ENCODE data around the gene SLC30A10. TPM values are rescaled to one million over a fixed set of nuclear protein-coding genes. Genes with fewer than 3 reads are reported as not detected.
"Not testable (repeated sequence)": the region's sequence is repeated elsewhere in the genome, so short reads cannot be mapped to it uniquely, and the experiment has no call there.

SLC30A10 gene
- polyA plus RNA-seq, 1 donor (not counting 4 experiments of a cell fraction or from before 2014, with no cell fraction given) = 0.03 TPM

DNA sequence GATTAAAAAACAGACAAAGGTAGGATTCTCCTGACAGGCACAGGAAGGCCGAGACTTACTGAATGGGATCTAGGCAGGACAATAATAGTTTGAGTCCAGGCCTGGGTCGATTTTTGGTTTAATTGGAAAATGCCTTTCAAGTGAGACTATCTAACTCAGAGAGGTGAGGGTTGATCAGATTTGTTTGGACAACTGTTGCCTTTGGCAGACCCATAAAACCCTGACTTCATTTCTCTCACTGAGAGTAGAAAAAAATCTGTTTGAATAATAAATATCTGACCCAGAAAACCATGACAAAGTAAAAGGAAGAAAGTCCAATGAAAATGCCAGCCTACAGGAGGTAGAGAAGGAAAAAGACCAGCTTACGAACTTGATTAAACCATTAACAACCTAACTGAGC lies 12.3 kb upstream of the SLC30A10 start:
- dilution Hi-C loops (cut with MboI; ENCODE audit: extremely low pct_ligation_motif_present, low sequenced_read_pairs) = no loop called here
- H2AFZ ChIP-seq (ENCODE audit: control insufficient read depth, low read length) = no peak overlapping the region
- H3K9ac ChIP-seq (ENCODE audit: control insufficient read depth, extremely low read depth, insufficient read depth, low read length) = no peak overlapping the region
- no peak overlapping the region for H3K4me3 ChIP-seq (ENCODE audit: control insufficient read depth in 2 of 3, extremely low read depth in 1 of 3, insufficient read depth in 2 of 3, low read depth in 1 of 3, low read length in 3 of 3)
- FAIRE-seq = no peak
- no peaks in the 10 kb centered on the region for H3K4me1 ChIP-seq (ENCODE audit: control insufficient read depth, extremely low read depth, insufficient read depth, low read length)
- no peaks in the 10 kb centered on the region for H3K9me1 ChIP-seq (ENCODE audit: control insufficient read depth, extremely low read depth, insufficient read depth, low read length)
- DNase-seq (ENCODE audit: low read depth, low spot score) = no peak
- no peak overlapping the region for H3K4me2 ChIP-seq (ENCODE audit: control insufficient read depth, extremely low read depth, insufficient read depth, low read depth, low read length)
- no peak overlapping the region for H3K27ac ChIP-seq (ENCODE audit: control insufficient read depth, insufficient read depth, low read length)
- H3K27me3 ChIP-seq (ENCODE audit: control insufficient read depth, extremely low read depth, insufficient read depth, low read length) = peaks cover 3% of the 10 kb centered on the region
- H3K79me2 ChIP-seq (ENCODE audit: control insufficient read depth, insufficient read depth, low read length) = no peaks in the 10 kb centered on the region
- H3K36me3 ChIP-seq (ENCODE audit: control insufficient read depth in 2 of 2, extremely low read depth in 1 of 2, insufficient read depth in 2 of 2, low read length in 2 of 2) = no peaks in the 10 kb centered on the region
- H3K9me3 ChIP-seq (ENCODE audit: control insufficient read depth, low read depth, low read length) = no peaks in the 10 kb centered on the region
- TF ChIP-seq EZH2 (IDR thresholded peaks at IDR 0.05; ENCODE audit: low read length) = no peak
- TF ChIP-seq, protein P1, sequence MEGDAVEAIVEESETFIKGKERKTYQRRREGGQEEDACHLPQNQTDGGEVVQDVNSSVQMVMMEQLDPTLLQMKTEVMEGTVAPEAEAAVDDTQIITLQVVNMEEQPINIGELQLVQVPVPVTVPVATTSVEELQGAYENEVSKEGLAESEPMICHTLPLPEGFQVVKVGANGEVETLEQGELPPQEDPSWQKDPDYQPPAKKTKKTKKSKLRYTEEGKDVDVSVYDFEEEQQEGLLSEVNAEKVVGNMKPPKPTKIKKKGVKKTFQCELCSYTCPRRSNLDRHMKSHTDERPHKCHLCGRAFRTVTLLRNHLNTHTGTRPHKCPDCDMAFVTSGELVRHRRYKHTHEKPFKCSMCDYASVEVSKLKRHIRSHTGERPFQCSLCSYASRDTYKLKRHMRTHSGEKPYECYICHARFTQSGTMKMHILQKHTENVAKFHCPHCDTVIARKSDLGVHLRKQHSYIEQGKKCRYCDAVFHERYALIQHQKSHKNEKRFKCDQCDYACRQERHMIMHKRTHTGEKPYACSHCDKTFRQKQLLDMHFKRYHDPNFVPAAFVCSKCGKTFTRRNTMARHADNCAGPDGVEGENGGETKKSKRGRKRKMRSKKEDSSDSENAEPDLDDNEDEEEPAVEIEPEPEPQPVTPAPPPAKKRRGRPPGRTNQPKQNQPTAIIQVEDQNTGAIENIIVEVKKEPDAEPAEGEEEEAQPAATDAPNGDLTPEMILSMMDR (optimal IDR thresholded peaks at IDR 0.05 in 1 of 3, IDR thresholded peaks at IDR 0.05 in 1 of 3, conservative IDR thresholded peaks at IDR 0.05 in 1 of 3; ENCODE audit: extremely low read depth in 1 of 3, insufficient read depth in 2 of 3, low read length in 3 of 3) = no peak
- H4K20me1 ChIP-seq (ENCODE audit: control insufficient read depth, extremely low read depth, insufficient read depth, low read length) = no peaks in the 10 kb centered on the region

DNA sequence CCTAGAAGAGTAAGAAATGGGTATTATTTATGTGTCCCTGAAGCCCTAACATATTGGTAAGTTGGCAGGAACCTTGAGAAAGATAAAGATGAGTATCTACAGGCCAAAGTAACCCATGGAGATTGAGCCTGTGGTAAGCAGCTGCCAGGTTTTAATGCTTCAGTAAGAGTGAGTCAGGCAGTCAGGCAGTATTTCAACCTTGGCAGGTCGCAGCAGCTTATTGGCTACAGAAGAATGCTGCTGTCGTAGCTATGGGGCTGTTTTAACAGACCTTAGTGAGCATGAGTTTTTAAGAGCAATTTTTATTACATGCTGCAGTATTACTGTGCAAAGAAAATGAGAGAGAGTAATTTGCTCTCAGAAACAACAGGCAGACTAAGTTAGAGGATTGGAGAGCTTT lies 10.3 kb upstream of the SLC30A10 start:
- H3K9ac ChIP-seq (ENCODE audit: control insufficient read depth, extremely low read depth, insufficient read depth, low read length) = no peak overlapping the region
- H3K9me1 ChIP-seq (ENCODE audit: control insufficient read depth, extremely low read depth, insufficient read depth, low read length) = no peaks in the 10 kb centered on the region
- no peak overlapping the region for H3K27ac ChIP-seq (ENCODE audit: control insufficient read depth, insufficient read depth, low read length)
- H3K4me3 ChIP-seq (ENCODE audit: control insufficient read depth in 2 of 3, extremely low read depth in 1 of 3, insufficient read depth in 2 of 3, low read depth in 1 of 3, low read length in 3 of 3) = no peak overlapping the region
- H3K79me2 ChIP-seq (ENCODE audit: control insufficient read depth, insufficient read depth, low read length) = no peaks in the 10 kb centered on the region
- DNase-seq (ENCODE audit: low read depth, low spot score) (no peak), FAIRE-seq (no peak)
- H3K4me1 ChIP-seq (ENCODE audit: control insufficient read depth, extremely low read depth, insufficient read depth, low read length) = no peaks in the 10 kb centered on the region
- no peak overlapping the region for H3K4me2 ChIP-seq (ENCODE audit: control insufficient read depth, extremely low read depth, insufficient read depth, low read depth, low read length)
- H2AFZ ChIP-seq (ENCODE audit: control insufficient read depth, low read length) = no peak overlapping the region
- dilution Hi-C loops (cut with MboI; ENCODE audit: extremely low pct_ligation_motif_present, low sequenced_read_pairs) = no loop called here
- H3K27me3 ChIP-seq (ENCODE audit: control insufficient read depth, extremely low read depth, insufficient read depth, low read length) = peaks cover 3% of the 10 kb centered on the region
- H3K36me3 ChIP-seq (ENCODE audit: control insufficient read depth in 2 of 2, extremely low read depth in 1 of 2, insufficient read depth in 2 of 2, low read length in 2 of 2) = no peaks in the 10 kb centered on the region
- H4K20me1 ChIP-seq (ENCODE audit: control insufficient read depth, extremely low read depth, insufficient read depth, low read length) = no peaks in the 10 kb centered on the region
- H3K9me3 ChIP-seq (ENCODE audit: control insufficient read depth, low read depth, low read length) = no peaks in the 10 kb centered on the region
- no peak for TF ChIP-seq EZH2 (IDR thresholded peaks at IDR 0.05; ENCODE audit: low read length)
- TF ChIP-seq, protein P1 (optimal IDR thresholded peaks at IDR 0.05 in 1 of 3, IDR thresholded peaks at IDR 0.05 in 1 of 3, conservative IDR thresholded peaks at IDR 0.05 in 1 of 3; ENCODE audit: extremely low read depth in 1 of 3, insufficient read depth in 2 of 3, low read length in 3 of 3) = no peak

DNA sequence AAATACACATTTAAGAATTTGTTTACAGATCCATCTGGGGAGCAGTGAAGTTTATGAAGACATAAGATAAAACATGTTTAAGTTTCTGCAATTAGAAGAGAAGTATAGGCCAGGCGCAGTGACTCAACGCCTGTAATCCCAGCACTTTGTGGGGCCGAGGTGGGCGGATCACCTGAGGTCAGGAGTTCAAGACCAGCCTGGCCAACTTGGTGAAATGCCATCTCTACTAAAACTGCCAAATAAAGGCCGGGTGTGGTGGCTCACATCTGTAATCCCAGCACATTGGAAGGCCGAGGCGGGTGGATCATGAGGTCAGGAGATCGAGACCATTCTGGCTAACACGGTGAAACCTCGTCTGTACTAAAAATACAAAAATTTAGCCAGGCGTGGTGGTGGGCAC lies 5.4 kb upstream of the SLC30A10 start:
- H2AFZ ChIP-seq (ENCODE audit: control insufficient read depth, low read length); H3K4me3 ChIP-seq (ENCODE audit: control insufficient read depth in 2 of 3, extremely low read depth in 1 of 3, insufficient read depth in 2 of 3, low read depth in 1 of 3, low read length in 3 of 3); H3K9me3 ChIP-seq (ENCODE audit: control insufficient read depth, low read depth, low read length); dilution Hi-C loops (cut with MboI; ENCODE audit: extremely low pct_ligation_motif_present, low sequenced_read_pairs); H3K9me1 ChIP-seq (ENCODE audit: control insufficient read depth, extremely low read depth, insufficient read depth, low read length); H3K27ac ChIP-seq (ENCODE audit: control insufficient read depth, insufficient read depth, low read length); H3K4me2 ChIP-seq (ENCODE audit: control insufficient read depth, extremely low read depth, insufficient read depth, low read depth, low read length); DNase-seq (ENCODE audit: low read depth, low spot score); FAIRE-seq; H4K20me1 ChIP-seq (ENCODE audit: control insufficient read depth, extremely low read depth, insufficient read depth, low read length); H3K79me2 ChIP-seq (ENCODE audit: control insufficient read depth, insufficient read depth, low read length); H3K4me1 ChIP-seq (ENCODE audit: control insufficient read depth, extremely low read depth, insufficient read depth, low read length); H3K36me3 ChIP-seq (ENCODE audit: control insufficient read depth in 2 of 2, extremely low read depth in 1 of 2, insufficient read depth in 2 of 2, low read length in 2 of 2); H3K9ac ChIP-seq (ENCODE audit: control insufficient read depth, extremely low read depth, insufficient read depth, low read length): not testable (repeated sequence)
- peaks cover 14% of the 10 kb centered on the region for H3K27me3 ChIP-seq (ENCODE audit: control insufficient read depth, extremely low read depth, insufficient read depth, low read length)

Measured in keratinocyte (primary cell).